ENCODE results near the gene TTC7B.

TTC7B gene

GRCh38 chr14:90518069-90518940 lies 297.9 kb downstream of the TTC7B start:
- H3K4me3 ChIP-seq (ENCODE audit: low read depth, low read length), result no peak overlapping the region
- TF ChIP-seq, protein P1, sequence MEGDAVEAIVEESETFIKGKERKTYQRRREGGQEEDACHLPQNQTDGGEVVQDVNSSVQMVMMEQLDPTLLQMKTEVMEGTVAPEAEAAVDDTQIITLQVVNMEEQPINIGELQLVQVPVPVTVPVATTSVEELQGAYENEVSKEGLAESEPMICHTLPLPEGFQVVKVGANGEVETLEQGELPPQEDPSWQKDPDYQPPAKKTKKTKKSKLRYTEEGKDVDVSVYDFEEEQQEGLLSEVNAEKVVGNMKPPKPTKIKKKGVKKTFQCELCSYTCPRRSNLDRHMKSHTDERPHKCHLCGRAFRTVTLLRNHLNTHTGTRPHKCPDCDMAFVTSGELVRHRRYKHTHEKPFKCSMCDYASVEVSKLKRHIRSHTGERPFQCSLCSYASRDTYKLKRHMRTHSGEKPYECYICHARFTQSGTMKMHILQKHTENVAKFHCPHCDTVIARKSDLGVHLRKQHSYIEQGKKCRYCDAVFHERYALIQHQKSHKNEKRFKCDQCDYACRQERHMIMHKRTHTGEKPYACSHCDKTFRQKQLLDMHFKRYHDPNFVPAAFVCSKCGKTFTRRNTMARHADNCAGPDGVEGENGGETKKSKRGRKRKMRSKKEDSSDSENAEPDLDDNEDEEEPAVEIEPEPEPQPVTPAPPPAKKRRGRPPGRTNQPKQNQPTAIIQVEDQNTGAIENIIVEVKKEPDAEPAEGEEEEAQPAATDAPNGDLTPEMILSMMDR (IDR thresholded peaks at IDR 0.05; ENCODE audit: low read depth, low read length), result no peak

DNA sequence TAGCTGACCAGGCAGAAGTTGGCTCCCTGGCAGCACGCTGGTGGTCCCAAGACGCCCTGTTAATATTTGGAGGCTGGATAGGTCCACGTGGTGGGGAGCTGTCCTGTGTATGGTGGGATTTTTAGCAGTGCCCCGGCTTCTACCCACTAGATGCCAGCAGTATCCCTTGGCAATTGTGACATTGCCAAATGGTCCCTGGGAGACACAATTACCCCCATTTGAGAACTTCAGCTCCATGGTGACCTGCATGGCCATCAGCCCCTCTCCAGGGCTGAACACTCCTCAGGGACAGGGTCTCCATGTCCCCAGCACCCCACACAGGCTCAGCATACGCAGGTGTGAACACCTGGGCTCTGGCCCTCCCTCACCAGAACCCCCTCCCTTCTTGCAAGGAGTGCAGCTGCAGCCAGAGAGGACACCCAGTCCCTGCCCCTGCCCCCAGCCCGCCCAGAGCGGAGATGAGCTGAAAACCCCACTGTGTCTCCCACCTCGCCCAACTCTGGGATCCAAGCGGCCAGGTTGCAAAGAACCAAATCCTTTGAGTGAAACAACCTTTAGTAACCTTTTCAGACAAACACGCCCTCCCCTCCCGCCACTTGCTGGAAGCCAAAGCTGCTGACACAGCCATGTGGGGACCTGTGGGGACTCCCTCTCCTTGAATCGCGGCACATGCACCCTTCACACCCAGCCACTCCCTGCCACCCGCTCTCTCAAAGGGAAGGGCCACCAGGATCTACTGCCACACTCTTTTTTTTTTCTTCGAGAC lies 299.0 kb downstream of the TTC7B start:
- TF ChIP-seq, protein P1 (IDR thresholded peaks at IDR 0.05; ENCODE audit: low read depth, low read length), result no peak
- H3K4me3 ChIP-seq (ENCODE audit: low read depth, low read length), result no peak overlapping the region

GRCh38 chr14:90514566-90514965 lies 301.7 kb downstream of the TTC7B start:
- TF ChIP-seq, protein P1 (IDR thresholded peaks at IDR 0.05; ENCODE audit: low read depth, low read length), result no peak

DNA sequence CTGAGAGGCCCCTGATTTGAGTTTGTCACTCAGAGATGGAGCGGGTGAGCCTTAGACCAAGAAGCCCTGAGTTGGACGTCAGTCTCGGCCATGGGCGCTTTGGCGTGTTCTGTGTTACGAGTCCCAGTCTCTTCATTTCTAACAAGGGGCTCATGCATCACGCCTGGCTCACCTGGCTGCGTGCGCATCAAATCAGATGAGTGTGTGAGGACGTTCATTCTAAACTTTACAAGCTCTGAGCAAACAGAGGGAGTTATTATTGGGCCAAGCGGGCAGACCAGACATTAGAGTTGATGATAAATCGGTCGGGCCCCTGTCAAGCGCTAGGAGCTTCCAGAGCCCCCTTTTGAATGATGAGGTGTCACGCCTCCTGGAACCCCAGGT lies 302.2 kb downstream of the TTC7B start:
- TF ChIP-seq, protein P1 (IDR thresholded peaks at IDR 0.05; ENCODE audit: low read depth, low read length), result no peak
- H3K4me3 ChIP-seq (ENCODE audit: low read depth, low read length), result no peak overlapping the region

More at GRCh38 chr14:90514566-90514965, 301.7 kb downstream of the TTC7B start:
- no peak overlapping the region for H3K4me3 ChIP-seq (ENCODE audit: low read depth, low read length)

DNA sequence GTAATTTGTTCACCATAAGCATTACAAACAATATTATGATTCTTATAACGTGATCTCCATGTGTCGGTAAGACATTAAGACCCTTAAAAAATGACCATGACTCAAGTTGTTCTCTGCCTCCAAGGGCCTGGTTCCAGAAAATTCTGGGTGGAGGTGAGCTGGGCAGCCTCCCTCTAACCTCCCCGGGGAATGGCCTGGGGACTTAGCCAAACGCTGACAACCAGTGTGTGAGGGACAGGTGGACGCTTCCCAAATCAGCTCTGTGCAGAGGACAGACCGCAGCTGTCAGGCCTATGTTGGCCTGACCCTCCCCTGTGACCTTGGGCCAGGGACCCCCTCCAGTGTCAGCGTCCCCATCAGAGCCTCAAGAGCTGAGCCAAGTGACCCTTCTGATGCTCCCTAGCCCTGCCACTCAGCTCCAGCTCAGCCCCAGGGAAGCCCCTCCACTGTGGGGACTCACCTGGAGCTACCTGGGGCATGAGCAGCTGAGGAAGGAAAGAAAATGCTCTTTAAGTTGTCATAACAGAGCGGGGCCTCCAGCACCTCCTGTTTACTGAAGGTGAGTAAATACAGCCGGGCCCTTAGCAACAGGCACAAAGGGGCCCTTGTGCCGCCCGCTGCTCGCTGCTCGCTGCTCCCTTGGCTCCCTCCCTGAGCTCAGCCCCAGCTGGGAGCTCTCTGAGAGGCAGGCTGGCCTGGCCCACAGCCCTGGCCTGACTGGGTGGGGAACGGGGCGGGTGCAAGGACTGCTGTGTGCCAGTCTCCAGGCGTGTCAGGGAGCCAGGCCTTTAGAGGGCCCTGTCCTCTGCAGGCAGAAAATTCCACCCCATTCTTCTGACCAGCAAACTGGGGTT lies 302.8 kb downstream of the TTC7B start:
- H3K4me3 ChIP-seq (ENCODE audit: low read depth, low read length), result no peak overlapping the region
- TF ChIP-seq, protein P1 (IDR thresholded peaks at IDR 0.05; ENCODE audit: low read depth, low read length), result no peak

- TF ChIP-seq, protein P1 (IDR thresholded peaks at IDR 0.05; ENCODE audit: low read depth, low read length), result no peak
- no peak overlapping the region for H3K4me3 ChIP-seq (ENCODE audit: low read depth, low read length)
These were observed 303.8 kb downstream of the TTC7B start for GRCh38 chr14:90512329-90512991.

Data from WI38 (cell line).